Prostate gland (tissue), 2 donors: ENCODE results near the gene AEN.

Experiments
- POLR2A ChIP-seq: fragments of 450-650 bp; IDR thresholded peaks from one replicate; pipeline ENCODE4 v1.6.1; 2016; ENCODE audit warnings: antibody characterized with exemption, mild to moderate bottlenecking
- TF ChIP-seq, protein P1 (sequence below), 4 experiments: fragments of 200-600 bp in 2 of 4; fragments of 450-650 bp in 2 of 4; sonication (generic) in 2 of 4; IDR thresholded peaks; 1 replicate in 3 of 4; 2 replicates in 1 of 4; pipeline ENCODE4 v1.5.1; 2016 to 2019; ENCODE audit warnings: antibody characterized with exemption in 4 of 4, mild to moderate bottlenecking in 2 of 4, moderate library complexity in 2 of 4

DNA sequence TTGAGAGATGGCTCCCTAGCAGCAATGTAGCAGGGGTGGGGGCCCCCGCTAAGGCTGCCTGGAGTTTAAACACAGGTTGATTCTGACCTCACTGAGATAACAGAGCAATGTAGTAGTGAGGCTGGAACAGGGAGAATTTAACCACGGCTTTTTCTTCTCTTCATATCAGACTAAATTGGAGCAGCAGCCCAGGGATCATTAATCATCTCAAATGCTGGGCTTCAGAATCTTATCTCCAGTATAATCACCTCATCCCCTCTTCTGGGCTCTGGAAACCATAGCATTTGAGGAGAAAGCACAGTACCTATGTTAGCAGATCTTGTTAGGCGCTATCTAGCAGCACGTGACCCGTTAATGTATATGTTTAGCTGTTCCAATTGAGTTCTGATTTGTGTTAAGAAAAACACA lies 49.3 kb upstream of the AEN start:
- TF ChIP-seq, protein P1, sequence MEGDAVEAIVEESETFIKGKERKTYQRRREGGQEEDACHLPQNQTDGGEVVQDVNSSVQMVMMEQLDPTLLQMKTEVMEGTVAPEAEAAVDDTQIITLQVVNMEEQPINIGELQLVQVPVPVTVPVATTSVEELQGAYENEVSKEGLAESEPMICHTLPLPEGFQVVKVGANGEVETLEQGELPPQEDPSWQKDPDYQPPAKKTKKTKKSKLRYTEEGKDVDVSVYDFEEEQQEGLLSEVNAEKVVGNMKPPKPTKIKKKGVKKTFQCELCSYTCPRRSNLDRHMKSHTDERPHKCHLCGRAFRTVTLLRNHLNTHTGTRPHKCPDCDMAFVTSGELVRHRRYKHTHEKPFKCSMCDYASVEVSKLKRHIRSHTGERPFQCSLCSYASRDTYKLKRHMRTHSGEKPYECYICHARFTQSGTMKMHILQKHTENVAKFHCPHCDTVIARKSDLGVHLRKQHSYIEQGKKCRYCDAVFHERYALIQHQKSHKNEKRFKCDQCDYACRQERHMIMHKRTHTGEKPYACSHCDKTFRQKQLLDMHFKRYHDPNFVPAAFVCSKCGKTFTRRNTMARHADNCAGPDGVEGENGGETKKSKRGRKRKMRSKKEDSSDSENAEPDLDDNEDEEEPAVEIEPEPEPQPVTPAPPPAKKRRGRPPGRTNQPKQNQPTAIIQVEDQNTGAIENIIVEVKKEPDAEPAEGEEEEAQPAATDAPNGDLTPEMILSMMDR (IDR thresholded peaks at IDR 0.05), result no peak
- TF ChIP-seq POLR2A, result no peak
